Measurements from ENCODE around the gene EOMES.

The EOMES gene

DNA sequence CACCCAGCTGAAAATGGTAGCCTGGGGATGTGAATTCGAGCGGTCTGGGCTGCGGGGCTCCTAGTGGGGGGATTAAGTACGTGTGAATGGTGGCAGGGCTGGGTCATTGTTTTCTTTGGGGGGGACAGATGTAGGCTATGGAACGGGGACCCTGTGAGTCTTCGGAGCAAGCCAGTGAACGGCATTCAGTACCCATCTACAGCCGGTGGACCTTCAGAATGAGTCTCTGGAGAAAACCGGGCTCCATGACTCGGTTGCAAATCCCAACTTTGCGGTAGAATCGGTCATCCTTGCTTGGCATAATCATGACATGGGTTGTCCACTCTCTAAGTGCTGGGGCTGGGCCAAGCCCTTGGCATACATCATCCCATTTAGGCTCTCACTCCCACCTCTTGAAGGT, 7.2 kb upstream of the EOMES start:
- TF ChIP-seq JUND (IDR thresholded peaks at IDR 0.05; ENCODE audit: low read depth), result no peak
- DNase-seq (ENCODE audit: low read depth in 1 of 2, low spot score in 1 of 2), result no peak

DNA sequence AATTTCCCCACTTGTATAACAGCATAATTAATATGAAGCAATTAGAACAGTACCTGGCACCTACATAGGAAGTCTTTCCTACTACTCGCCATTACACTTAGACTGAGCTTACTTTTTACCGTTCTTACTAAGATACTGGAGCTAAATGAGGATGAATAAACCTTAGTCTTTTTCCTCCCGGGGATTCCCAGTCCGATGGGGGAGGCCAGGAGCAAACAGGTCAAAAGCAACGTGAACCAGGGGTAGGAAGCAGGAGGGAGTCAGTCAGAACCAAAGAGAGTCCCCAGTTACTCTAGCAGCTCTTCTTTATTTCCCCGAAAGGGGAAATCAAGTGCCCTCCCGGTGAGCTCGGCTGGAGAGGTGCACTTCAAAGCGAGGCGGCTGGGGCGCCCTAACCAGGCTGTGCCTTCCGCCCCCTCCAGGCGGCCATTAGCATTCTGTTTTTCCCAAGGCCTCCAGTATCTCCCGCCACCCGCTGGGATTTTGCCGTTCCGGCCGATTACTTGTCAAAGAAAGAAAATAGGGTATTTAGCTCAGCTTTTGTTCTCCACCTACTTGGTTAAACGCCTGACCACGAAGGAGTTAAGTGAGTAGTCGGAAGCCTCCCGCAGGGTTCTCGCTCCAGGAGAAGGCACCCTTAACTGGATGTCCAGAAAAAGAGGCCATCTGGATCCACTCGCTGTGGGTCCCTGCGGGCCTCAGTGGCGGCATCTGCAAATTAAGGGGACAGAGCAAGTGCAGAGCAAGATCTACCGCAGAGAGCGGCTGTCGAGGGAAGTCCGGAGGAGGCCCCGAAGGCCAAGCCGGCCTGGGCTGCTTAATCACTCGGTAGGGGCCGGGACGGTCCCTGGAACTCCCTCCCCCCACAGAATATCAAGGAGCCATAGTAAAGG, 6.3 kb upstream of the EOMES start:
- no peak for TF ChIP-seq JUND (IDR thresholded peaks at IDR 0.05; ENCODE audit: low read depth)
- in situ Hi-C loops (cut with HindIII; ENCODE audit: low pct_unique_long_range_greater_than_20kb, low sequenced_read_pairs), result no loop called here
- DNase-seq (ENCODE audit: low read depth in 1 of 2, low spot score in 1 of 2), result peak in 1 of 2 experiments; percentile 49

More for the DNA sequence above, 7.2 kb upstream of the EOMES start:
- in situ Hi-C loops (cut with HindIII; ENCODE audit: low pct_unique_long_range_greater_than_20kb, low sequenced_read_pairs), result no loop called here

DNA sequence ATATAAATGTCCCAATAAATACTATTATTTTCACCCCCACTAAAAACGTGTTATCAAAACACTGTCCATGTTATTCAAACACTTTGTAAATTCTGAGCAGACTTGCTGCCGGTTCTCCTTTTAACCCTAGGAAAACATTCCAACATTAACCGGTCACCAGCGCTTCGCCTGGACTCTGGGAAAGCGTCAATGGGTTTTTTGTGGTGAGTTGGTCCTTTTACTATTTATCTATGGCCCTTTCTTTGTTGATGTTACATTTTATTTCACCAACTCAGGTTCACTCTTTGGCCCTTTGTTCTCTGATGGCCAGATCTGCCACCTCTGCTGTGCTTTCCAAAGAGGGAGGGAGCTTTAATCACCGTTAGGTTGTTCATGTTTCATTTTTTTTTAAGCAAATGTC, 4.1 kb upstream of the EOMES start:
- in situ Hi-C loops (cut with HindIII; ENCODE audit: low pct_unique_long_range_greater_than_20kb, low sequenced_read_pairs), result no loop called here
- DNase-seq (ENCODE audit: low read depth in 1 of 2, low spot score in 1 of 2), result no peak
- TF ChIP-seq JUND (IDR thresholded peaks at IDR 0.05; ENCODE audit: low read depth), result no peak

DNA sequence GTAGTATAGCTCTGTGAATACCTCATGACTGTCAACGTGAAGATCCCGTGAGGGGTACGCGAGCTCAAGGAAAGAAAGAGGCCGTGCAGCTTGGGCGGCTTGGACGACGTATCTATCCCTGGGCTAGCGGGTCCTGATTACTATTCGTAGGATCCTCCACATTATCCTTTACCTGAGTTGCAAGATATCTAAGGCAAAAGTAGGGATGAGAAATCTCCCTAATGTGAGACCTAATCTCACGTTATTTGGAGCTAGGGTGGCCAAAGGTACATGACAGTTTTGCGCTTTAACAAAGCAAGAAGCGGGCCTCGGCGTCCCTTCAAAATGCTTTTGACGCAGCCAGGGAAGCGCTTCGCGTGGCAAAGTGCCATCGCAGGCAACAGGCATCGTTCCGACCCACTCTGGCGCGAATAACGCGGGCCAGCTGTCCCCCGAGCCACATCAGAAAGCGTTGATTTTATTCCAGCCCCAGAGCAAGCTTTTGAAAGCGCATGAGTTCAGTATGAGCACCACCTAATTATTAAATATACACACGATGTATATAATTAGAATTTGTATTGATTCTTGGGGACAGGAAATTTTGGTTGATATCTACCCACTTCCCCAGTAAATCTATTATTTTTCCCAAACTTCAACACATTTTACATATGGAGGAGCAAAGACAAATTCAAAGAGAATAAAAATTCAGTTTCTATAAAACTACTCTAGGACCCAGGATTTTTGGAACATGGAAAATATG, 2.5 kb upstream of the EOMES start:
- no peak for DNase-seq (ENCODE audit: low read depth in 1 of 2, low spot score in 1 of 2)
- in situ Hi-C loops (cut with HindIII; ENCODE audit: low pct_unique_long_range_greater_than_20kb, low sequenced_read_pairs), result no loop called here
- TF ChIP-seq JUND (IDR thresholded peaks at IDR 0.05; ENCODE audit: low read depth), result no peak

DNA sequence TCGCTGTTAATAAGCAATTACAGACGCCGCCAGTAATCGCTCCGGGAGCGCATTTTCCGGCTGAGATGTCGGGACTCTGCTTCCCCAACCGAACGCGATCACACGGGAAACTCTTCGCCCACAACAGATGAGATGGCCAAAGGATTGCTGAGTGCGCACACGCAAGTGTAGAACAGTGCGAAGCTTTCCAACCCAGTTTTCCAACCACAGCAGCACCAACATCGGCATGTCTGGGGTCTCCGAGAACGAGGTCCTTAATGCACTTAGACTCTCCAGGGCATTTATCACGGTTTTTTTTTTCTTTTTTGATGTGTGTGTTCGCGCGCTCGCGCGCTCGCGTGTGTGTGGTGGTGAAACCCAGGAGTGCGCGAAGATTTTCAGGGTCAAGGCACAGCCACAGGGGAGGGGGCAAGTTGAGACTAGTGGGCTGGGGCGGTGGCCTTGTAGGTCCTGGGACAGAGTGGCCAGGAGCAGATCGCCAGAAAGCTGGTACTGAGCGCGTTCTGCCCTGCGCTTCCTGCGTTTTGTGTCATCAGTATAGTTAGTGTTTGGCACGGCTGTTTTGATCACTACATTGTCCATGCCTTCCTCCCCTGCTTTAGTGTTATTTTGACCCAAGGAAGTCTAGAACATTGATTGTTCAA, 1.8 kb upstream of the EOMES start:
- in situ Hi-C loops (cut with HindIII; ENCODE audit: low pct_unique_long_range_greater_than_20kb, low sequenced_read_pairs), result no loop called here
- TF ChIP-seq JUND (IDR thresholded peaks at IDR 0.05; ENCODE audit: low read depth), result no peak
- DNase-seq (ENCODE audit: low read depth in 1 of 2, low spot score in 1 of 2), result no peak

DNA sequence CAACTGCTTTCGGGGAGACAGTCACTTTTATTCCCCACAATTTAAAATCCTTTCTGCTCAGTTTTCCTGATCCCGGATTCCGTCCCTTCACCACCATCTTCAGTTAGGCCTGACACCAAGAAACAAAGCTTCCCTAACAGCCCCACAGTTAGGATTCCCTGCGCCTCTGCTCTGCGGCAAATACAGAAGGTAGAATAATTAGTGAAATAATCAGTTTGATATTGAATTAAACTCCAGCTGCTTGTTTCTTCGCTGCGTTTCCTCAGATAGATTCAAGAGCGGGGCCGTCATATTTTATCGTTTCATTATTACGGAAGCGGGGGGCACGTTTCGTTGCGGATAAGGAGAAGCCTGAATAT, 1.3 kb upstream of the EOMES start:
- no peak for DNase-seq (ENCODE audit: low read depth in 1 of 2, low spot score in 1 of 2)
- no peak for TF ChIP-seq JUND (IDR thresholded peaks at IDR 0.05; ENCODE audit: low read depth)
- in situ Hi-C loops (cut with HindIII; ENCODE audit: low pct_unique_long_range_greater_than_20kb, low sequenced_read_pairs), result no loop called here

DNA sequence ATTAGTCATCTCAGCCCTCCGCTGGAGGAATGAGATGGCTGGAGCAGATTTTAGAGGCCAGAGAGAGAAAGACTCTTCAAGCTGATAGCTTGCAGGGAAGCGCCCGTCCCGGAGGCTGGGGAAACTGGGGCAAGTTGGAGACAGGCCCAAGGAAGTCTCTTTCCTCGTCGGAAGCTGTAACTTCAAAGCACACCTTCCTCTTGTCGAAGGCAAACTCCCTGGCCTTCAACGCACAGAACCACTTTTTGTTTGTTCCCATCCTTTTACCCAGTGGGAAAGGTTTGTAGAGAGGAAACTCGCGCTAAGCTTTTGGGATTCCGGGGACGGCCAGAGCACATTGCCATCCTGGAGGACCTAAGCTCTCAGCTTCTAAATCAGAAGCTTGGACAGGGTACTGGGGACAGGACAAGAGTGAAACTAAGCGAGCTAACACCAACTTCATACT, 900 bp upstream of the EOMES start:
- no peak for DNase-seq (ENCODE audit: low read depth in 1 of 2, low spot score in 1 of 2)
- TF ChIP-seq JUND (IDR thresholded peaks at IDR 0.05; ENCODE audit: low read depth), result no peak
- in situ Hi-C loops (cut with HindIII; ENCODE audit: low pct_unique_long_range_greater_than_20kb, low sequenced_read_pairs), result no loop called here

DNA sequence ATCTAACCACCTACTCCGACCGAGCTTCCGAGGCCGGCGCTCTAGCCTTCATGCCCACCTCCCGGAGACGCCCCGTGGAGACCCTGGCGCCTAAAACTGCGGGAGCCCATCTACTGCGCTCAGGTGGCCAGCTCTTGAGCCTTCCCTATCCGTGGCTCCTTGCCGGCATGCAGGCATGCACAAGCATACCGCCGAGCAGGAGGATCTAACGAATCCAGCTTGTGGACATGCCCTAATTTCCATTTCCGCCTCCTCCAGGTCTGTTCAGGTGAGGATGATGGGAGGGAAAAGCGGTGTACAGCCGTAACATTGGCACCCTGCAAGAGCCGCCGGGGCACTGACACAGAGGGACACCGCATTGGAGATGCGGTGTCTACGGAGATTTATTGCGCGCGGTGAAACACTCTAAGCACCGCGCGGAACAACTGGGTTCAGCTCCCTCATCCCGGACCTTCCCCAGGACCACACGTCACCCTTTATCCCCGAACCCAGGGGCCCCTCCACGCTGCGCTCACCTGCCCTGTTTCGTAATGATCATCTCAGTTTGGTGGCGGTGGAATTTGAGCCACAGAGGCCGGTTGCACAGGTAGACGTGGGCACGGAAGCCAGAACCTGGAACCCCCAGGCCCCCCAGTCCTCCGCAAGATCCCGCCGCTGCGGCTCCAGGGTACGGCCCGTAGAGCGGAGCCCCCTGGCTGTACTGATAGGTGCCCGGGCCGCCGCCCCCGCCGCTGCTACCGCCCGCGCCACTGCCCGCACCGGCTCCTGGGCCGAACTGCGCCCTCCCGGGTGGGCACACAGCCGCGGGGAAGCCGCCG, 1.0 kb downstream of the EOMES start:
- DNase-seq (ENCODE audit: low read depth in 1 of 2, low spot score in 1 of 2), result no peak
- in situ Hi-C loops (cut with HindIII; ENCODE audit: low pct_unique_long_range_greater_than_20kb, low sequenced_read_pairs), result no loop called here
- no peak for TF ChIP-seq JUND (IDR thresholded peaks at IDR 0.05; ENCODE audit: low read depth)

DNA sequence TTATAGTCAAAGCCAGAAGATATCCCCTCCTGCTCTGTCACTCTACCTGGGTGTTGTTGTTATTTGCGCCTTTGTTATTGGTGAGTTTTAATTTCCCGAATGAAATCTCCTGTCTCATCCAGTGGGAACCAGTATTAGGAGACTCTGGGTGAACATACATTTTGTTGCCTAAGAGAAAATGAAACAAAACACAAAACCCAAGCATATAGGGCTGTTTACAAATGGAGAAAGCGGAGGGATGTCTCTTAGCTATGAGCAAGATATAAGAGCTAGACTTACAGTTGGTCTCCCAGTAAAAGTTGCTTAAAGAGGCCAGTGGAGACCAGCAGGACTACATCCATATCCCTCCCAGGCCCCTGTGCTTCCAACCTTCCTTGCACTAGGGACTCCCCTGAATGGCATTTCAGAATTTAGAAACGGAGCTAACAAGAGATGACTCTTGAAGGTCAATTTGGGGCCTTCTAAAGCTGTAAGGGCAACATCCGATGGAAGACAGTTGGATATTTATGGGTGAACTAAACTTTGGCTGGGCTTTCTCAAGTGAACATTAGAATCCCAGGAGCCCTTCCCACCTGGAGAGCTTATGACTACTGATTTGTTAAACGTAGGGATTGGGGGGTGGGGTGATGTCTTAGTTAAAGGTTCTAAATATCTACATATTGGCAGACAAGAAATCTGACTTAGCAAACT, 2.7 kb downstream of the EOMES start:
- no peak for DNase-seq (ENCODE audit: low read depth in 1 of 2, low spot score in 1 of 2)
- in situ Hi-C loops (cut with HindIII; ENCODE audit: low pct_unique_long_range_greater_than_20kb, low sequenced_read_pairs), result no loop called here
- no peak for TF ChIP-seq JUND (IDR thresholded peaks at IDR 0.05; ENCODE audit: low read depth)

DNA sequence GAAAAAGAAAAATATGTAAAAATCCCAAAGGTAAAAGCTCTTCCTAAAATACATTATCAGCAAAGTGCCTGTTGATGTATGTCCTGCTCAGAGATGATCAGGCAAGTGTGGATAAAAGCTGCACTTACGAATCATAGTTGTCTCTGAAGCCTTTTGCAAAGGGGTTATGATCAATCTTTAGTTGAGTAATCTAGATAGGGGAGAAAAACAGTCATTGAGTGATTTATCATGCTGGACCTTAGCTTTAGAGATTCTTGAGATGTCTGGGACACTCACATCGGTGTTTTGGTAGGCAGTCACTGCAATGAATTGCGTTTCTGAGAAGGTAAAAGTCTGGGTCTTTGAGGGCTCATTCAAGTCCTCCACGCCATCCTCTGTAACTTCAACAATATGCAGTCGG, 3.7 kb downstream of the EOMES start:
- in situ Hi-C loops (cut with HindIII; ENCODE audit: low pct_unique_long_range_greater_than_20kb, low sequenced_read_pairs), result no loop called here
- TF ChIP-seq JUND (IDR thresholded peaks at IDR 0.05; ENCODE audit: low read depth), result no peak

DNA sequence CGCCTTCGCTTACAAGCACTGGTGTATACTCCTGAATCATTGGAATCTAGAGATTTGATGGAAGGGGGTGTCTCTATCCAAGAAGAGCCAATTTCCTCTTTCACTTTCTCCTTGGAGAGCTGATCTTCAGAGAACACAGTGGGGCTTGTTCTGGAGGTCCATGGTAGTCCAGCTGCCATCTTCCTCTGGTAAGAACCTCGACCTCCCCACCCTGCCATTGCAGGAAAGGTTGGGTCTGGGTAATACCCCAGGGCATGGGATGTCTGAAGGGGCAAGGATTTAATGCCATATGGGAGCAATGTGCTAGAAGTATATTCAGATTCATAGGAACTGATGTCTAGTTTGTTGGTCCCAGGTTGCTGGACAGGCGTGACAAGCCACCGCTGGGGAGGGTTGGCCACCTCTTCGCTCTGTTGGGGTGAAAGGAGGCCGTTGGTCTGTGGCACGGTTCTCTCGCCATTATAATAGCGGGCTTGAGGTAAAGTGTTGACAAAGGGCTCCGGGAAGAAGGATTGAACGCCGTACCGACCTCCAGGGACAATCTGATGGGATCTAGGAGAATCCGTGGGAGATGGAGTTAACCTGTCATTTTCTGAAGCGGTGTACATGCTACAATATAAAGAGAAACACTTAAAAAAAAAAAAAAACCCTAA, 4.8 kb downstream of the EOMES start:
- in situ Hi-C loops (cut with HindIII; ENCODE audit: low pct_unique_long_range_greater_than_20kb, low sequenced_read_pairs), result no loop called here
- no peak for TF ChIP-seq JUND (IDR thresholded peaks at IDR 0.05; ENCODE audit: low read depth)

More for the DNA sequence above, 3.7 kb downstream of the EOMES start:
- DNase-seq (ENCODE audit: low read depth in 1 of 2, low spot score in 1 of 2), result no peak

More for the DNA sequence above, 4.8 kb downstream of the EOMES start:
- no peak for DNase-seq (ENCODE audit: low read depth in 1 of 2, low spot score in 1 of 2)

Data from T47D (cell line).